NCI-H146 (cell line): ENCODE measurements around the gene RASGRF2.
"Not testable (repeated sequence)": the region's sequence is repeated elsewhere in the genome, so short reads cannot be mapped to it uniquely, and the experiment has no call there.

Experiments used
- DNase-seq: peaks from one replicate; lab custom pipeline; 2025; lab: John Stamatoyannopoulos, UW

RASGRF2 gene

GRCh38 chr5:81241961-81242648 is 281.9 kb downstream of the RASGRF2 start:
- DNase-seq = no peak

GRCh38 chr5:81242906-81243436 is 282.8 kb downstream of the RASGRF2 start:
- no peak for DNase-seq

GRCh38 chr5:81244451-81244850 is 284.3 kb downstream of the RASGRF2 start:
- no peak for DNase-seq

GRCh38 chr5:81245871-81246235 is 285.7 kb downstream of the RASGRF2 start:
- DNase-seq = no peak

GRCh38 chr5:81246697-81247096 is 286.5 kb downstream of the RASGRF2 start:
- DNase-seq = no peak

GRCh38 chr5:81247441-81247972 is 287.3 kb downstream of the RASGRF2 start:
- no peak for DNase-seq

GRCh38 chr5:81249240-81249639 is 289.1 kb downstream of the RASGRF2 start:
- DNase-seq = peak; percentile 38

- DNase-seq = no peak
Observed at GRCh38 chr5:81250004-81250403, 289.8 kb downstream of the RASGRF2 start.

GRCh38 chr5:81251922-81252321 is 291.8 kb downstream of the RASGRF2 start:
- no peak for DNase-seq

- no peak for DNase-seq
Observed at GRCh38 chr5:81252904-81253303, 292.7 kb downstream of the RASGRF2 start.

- no peak for DNase-seq
Observed at GRCh38 chr5:81253875-81254274, 293.7 kb downstream of the RASGRF2 start.

- DNase-seq = no peak
Observed at GRCh38 chr5:81254886-81255559, 294.9 kb downstream of the RASGRF2 start.

- DNase-seq = no peak
Observed at GRCh38 chr5:81256766-81257165, 296.6 kb downstream of the RASGRF2 start.

- DNase-seq = not testable (repeated sequence)
Observed at GRCh38 chr5:81262796-81263195, 302.6 kb downstream of the RASGRF2 start.

- DNase-seq = no peak
Observed at GRCh38 chr5:81265101-81265500, 304.9 kb downstream of the RASGRF2 start.

- no peak for DNase-seq
Observed at GRCh38 chr5:81268521-81269196, 308.5 kb downstream of the RASGRF2 start.

- peak; percentile 67 for DNase-seq
Observed at GRCh38 chr5:81269751-81270393, 309.7 kb downstream of the RASGRF2 start.

GRCh38 chr5:81270394-81271027 is 310.3 kb downstream of the RASGRF2 start:
- DNase-seq = peak; percentile 73
